Esophagus squamous epithelium (tissue), 4 donors: ENCODE measurements around the gene CEP63.

Source experiments
- POLR2A ChIP-seq, 4 donors: fragments of 450-650 bp; IDR thresholded peaks; one replicate each; pipeline ENCODE4 v1.6.1; 2017; ENCODE audit warnings: antibody characterized with exemption in 4 of 4, mild to moderate bottlenecking in 4 of 4, moderate library complexity in 3 of 4
- TF ChIP-seq, protein P1 (sequence below), 6 experiments: fragments of 450-650 bp in 4 of 6; fragments of 200-600 bp in 2 of 6; sonication (generic) in 2 of 6; IDR thresholded peaks; one replicate each; pipeline ENCODE4 v1.5.1; 2016 to 2019; ENCODE audit warnings: antibody characterized with exemption in 6 of 6, mild to moderate bottlenecking in 4 of 6, moderate library complexity in 4 of 6

DNA sequence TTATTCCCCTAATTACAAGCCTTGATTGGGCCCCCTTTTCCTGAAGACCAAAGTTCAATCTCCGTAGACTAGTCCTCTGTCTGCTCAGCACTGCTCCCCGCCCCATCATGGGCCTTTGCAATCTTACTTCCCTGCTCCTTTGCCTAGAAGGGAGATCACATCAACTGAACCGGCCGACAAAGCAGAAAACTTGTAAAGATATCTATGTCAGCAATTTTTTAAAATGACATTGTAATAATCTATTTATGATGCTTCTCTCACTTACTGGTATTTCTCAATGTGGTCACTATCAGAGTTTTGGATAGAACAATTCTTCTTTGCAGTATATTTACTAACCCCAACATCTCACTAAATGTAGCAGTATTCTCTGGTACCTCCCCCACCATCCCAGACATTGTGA, 17.3 kb upstream of the CEP63 start:
- TF ChIP-seq, protein P1, sequence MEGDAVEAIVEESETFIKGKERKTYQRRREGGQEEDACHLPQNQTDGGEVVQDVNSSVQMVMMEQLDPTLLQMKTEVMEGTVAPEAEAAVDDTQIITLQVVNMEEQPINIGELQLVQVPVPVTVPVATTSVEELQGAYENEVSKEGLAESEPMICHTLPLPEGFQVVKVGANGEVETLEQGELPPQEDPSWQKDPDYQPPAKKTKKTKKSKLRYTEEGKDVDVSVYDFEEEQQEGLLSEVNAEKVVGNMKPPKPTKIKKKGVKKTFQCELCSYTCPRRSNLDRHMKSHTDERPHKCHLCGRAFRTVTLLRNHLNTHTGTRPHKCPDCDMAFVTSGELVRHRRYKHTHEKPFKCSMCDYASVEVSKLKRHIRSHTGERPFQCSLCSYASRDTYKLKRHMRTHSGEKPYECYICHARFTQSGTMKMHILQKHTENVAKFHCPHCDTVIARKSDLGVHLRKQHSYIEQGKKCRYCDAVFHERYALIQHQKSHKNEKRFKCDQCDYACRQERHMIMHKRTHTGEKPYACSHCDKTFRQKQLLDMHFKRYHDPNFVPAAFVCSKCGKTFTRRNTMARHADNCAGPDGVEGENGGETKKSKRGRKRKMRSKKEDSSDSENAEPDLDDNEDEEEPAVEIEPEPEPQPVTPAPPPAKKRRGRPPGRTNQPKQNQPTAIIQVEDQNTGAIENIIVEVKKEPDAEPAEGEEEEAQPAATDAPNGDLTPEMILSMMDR (IDR thresholded peaks at IDR 0.05): no peak
- TF ChIP-seq POLR2A (IDR thresholded peaks at IDR 0.05): no peak
